ENCODE data around the gene ATP13A1.

The ATP13A1 gene

GRCh38 chr19:19662344-19662743 is 1.1 kb downstream of the ATP13A1 start:
- DNase-seq = no peak

DNA sequence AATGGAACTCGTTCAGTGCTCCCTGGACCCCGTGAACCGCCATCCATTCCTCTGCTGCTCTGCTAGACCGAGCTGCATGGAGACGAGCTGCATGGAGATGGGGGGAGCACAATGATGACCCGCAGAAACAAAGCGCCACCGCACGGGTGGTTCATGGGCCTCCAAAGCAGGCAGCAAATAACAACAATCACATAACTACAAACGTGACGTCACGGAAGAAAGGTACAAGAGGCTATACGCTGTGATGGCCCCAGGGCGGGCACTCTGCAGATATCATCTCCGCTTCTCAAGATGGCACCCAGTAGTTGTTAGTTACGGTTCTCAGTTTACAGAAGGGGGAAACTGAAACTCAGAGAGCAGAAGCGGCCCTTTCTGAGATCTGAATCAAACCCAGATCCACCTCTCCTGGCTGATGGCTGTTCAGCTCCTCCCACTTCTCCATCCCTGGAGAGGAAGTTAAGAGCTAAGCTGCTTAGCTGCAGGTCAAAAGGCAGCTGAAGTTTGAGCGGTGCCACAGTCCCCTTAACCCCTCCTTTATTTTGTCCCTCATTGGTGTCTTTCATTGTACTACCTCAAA is 1.7 kb downstream of the ATP13A1 start:
- DNase-seq = no peak

- DNase-seq = no peak
Measured at GRCh38 chr19:19661141-19661674, 2.3 kb downstream of the ATP13A1 start.

- DNase-seq = no peak
Measured at GRCh38 chr19:19659646-19660245, 3.7 kb downstream of the ATP13A1 start.

DNA sequence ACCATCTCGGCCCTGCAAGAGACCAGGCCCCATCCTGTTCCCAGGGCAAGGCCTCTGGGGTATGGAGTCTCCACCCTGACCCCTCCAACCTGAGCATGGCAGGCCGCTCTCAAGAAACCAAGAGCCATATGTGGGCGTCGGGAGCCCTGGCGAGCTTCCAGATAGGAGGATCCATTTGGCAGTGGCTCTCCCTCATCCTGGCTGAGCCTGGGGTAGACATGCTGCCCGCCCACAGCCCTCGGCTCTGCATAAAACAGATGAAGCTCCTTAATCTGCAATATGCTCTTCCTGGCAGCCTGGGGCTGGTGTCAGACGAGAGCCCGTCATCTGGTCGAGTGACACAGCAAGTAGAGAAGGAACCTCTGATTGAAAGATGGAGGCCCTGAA is 6.1 kb downstream of the ATP13A1 start:
- DNase-seq = no peak

DNA sequence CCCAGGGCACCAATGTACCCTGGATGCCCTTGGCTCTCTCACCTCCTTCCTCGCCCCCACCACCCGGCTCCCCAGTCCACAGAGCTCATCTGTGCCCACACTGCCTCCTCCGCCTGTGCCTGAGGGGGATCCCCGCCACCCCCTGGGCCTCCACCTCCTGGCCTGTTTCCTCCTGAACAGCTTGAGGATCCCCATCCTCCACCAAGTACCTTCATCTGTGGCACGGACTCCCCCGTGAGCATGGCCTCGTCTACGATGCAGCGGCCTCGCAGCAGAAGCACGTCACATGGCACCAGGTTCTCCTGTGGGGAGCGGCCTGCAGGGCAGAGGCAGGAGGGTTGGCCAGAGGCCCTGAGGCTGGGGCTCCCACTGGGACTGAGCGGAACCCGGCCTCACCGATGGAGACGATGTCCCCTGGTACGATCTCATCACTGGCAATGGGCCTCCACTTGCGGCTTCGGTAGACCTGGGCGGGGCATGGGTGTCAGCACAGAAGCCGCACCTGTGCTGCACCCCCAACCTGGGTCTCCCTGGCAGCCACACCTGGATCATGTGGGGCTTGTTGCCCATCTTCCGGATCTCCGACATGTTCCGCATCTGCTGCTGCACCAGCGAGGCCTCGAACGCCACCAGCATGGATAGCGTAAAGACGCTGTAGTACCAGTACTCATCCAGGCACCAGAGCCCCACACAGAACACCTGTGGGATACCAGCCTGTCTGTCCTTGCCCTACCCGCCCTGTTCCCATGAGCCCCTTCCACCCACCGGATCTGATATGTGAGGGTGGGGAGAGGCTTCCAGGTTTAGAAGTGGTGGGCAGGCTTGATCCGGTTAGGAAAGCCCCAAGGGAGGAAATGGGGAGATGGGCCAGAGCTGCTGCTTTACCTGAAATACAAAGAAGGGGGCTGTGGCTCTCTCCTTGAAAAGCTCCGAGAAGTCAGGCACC is 6.8 kb downstream of the ATP13A1 start:
- no peak for DNase-seq

DNA sequence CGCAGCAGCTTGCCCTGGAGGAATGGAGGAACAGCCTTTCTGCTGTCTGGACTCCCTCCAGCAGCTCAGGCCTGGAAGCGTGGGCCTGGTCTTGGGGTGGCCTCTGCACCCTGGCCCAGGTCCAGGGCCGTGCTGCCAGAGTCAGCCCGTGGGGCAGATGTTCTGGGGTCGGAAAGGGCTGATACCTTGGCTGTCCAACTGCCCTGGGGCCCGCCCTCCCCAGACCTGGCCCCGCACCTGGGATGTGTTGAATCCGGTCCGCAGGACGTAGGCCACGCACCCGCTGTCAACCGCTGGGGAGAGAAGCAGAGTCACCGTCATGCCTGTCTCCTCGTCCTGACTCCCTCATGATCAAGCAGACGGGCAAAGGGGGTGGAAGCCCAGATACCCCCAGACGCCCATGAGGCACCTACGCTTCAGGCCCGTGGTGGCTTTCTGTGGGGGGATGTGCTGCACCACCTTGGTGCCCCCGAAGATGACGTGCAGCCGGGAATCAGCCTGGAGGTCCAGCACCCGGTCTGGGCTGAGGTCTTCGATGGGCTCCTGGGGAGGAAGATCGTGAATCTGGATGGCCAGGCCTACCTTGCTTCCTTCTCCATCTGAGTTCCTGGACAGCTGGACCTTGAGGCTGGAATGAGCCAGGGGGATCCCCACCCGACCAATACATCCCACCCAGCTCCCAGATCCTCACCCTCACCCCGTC is 7.7 kb downstream of the ATP13A1 start:
- DNase-seq = no peak

- no peak for DNase-seq
Measured at GRCh38 chr19:19655051-19655594, 8.4 kb downstream of the ATP13A1 start.

DNA sequence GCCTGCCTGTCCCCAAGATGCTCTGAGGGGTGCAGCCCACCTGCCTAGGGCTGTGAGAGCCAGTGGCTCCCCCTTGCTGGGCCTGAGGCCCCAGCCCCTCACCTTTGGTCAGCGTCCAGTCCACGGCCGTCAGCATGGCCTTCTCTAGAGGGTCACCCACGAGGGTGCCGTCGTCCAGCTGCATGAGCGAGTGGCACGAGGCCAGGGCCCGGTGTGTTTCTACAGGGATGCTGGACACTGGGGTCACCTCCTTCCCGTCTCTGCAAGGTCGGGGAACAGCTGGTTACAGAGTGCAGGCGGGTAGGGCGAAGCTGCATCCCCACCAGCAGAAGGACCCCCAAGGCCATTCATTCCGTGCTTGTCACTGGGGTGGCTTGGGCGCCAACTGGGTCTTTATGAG is 9.0 kb downstream of the ATP13A1 start:
- DNase-seq = no peak

- no peak for DNase-seq
Measured at GRCh38 chr19:19653597-19654147, 9.8 kb downstream of the ATP13A1 start.

- no peak for DNase-seq
Measured at GRCh38 chr19:19652482-19653295, 10.8 kb downstream of the ATP13A1 start.

DNA sequence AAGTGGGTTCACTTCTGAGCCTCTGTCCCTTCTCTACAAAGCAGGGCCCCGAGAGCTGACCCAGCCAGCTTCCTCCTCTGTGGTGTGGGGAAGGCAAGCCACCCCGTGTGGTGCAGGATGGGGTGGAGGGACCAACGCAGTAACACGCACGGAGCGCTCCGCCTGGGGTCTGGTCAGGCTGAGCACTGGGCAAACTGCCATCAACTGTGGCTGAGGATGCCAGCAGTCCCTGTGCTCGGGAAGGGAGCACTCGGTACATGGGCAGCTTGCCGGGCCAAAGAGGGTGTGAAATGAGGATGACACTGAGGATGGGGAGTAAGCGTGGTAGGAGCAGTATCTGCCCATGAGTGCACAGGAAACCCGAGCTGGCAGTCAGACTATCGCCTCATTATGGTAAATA is 12.4 kb downstream of the ATP13A1 start:
- DNase-seq = no peak

- DNase-seq = no peak
Measured at GRCh38 chr19:19650331-19650730, 13.1 kb downstream of the ATP13A1 start.

- no peak for DNase-seq
Measured at GRCh38 chr19:19649580-19649995, 13.9 kb downstream of the ATP13A1 start.

DNA sequence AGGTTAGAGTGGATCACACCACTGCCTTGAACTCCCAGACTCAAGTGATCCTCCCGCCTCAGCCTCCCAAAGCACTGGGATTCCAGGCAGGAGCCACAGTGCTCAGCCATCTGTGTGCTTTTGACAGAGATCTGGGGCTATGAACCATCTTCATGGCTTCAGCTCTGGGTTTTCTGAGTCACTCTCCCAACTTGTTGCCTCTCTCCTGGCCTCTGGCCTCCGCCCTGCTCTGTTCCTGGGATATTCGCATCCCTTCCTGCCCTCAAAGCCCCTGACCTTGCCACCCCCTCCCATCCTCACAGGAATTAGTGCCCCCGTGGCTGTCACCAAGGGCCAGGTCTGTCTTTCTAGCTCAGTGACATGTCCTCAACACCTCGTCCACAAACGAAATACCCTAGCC is 14.3 kb downstream of the ATP13A1 start:
- DNase-seq = no peak

GRCh38 chr19:19647037-19647835 is 16.2 kb downstream of the ATP13A1 start:
- no peak for DNase-seq

DNA sequence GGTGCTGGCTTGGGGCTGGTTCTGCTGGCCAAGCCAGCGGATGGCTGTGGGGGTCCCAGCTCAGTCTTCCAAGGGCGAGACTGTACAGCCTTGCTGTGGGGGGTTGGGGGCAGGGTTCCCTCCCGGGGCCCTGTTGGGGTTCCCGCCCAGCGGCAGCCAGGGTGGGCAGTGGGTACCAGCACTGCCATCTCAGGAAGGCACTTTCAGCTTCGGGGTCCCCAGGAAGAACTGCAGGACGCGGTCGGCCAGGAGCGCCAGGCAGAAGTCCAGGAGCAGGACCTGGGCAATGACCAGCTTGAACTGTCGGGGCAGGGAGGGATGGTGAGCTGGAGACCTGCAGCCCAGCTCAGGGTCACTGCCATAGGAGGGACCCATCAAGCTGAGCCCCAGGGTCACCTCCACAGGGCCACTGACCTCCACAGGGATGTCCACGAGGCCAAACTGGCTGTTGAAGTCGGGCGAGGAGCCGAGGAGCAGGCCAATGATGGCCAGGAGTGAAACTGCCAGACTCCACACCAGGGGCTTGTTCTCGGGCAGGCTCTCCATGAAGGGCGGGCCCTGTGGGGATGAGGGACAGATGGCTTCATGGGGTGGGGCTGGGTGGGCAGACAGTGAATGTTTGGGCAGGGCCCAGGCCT is 18.1 kb downstream of the ATP13A1 start:
- DNase-seq = no peak

DNA sequence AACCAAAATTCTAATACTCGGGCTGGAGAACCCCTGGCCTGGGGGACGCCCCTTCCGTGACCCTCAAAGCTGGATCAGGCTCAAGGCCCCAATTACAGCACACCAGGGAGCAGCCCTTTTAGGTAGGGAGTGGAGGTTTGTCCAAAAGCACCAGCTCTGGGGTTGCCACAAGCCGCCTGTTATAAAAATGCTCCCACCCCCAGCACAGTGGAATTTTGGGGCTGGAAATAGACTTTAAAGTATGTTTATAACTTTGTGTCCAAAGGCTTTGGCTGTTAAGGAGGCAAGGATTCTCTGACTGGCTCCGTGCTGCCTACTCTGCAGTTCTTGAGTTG is 19.5 kb downstream of the ATP13A1 start:
- DNase-seq = no peak

DNA sequence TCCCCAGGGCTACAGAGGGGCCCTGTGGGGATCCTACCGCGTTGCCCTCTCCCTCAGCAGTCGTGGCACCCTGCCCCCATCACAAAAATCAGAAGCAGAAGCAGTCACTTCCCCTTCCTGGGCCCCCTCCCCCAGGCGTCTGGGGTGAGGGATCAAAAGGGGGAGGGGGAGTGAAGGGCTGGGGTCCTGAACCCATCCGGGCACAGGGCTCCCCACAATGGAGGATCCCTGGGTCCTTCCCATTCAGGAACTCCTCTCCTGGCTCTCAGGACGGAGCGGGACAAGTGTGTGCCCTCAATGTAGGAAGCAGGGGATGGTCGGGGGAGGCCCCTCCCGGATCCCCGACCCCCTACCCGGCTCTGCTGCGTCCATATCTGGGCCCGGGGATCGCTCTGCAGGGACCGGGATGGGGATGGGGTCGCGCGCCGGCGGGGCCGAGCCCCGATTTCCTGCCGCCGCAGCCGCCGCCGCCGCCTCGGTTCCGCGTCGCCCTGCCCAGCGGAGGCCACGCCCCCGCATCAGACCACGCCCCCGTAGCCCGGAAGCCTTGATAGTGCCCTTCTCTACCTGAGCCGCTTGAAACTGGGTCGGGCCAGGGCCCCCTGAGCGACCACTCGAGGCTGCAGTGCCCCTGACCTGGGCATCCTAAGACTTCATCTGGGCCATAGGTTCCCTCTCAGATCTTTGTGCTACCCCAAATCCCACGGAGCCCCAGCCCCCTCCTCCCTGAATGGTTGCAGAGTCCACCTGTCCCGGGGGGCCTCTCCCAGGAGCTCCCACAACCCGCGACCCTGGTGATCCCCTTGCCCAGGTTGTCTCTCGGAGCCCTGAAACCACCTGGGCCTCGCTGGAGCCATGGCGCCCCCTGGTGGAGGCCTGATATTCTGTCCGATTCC is 20.1 kb downstream of the ATP13A1 start, which contains the start of gene GMIP:
GMIP (minus strand) TSS at position 500 of the 896 bp plus-strand sequence; CDS start at position 372, 128 bp downstream.
- peak; percentile 75 for DNase-seq
